ENCODE results near the gene PLEKHM2.
A peak's percentile ranks its signal among the peaks of the same experiment; 100 is the strongest.
"Not testable (repeated sequence)": the region's sequence is repeated elsewhere in the genome, so short reads cannot be mapped to it uniquely, and the experiment has no call there.

PLEKHM2 gene

DNA sequence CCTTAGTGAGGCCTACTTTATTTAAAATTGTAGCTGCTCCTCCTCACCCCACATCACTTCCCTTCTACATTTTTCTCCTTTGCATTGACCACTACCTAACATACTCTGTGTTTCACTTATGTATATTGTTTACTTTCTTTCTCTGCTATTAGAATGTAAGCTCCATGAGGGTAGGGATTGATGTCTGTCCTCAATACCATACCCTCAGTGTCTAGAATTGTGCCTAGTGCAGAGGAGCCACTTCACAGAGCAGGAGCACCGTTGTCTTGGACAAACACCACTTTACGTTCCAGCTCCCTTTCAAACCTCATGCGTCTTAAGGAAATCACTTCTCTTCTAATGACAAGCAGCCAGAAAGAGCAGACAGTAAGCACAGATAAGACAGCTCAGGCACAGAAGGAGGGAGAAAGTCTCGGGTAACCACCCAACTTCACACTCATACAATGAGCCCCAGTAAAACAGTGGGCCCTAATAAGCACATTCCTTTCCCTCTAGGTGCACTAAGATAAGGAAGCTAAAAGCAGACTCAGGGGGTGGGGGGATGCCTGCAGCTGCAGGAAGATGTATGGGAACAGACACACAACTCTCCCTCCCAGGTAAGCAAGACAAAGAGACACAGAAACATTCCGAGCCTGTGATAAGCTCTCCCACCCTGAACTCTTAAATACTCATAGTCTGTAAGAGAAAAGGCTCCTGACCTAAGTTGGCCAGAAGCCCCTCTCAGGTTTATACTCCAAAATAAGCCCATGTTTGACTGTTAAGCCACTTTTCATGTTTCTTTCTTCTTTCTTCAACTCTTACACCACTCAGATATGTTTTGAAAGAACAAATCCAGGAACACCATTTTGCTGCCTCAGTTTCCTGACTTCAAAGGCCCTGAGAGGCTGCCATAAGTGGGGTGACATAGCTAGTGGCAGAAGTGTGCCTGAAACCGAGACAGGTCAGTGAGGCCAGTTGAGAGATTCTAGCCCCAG, 7.1 kb upstream of the PLEKHM2 start:
- DNase-seq, result no peak

DNA sequence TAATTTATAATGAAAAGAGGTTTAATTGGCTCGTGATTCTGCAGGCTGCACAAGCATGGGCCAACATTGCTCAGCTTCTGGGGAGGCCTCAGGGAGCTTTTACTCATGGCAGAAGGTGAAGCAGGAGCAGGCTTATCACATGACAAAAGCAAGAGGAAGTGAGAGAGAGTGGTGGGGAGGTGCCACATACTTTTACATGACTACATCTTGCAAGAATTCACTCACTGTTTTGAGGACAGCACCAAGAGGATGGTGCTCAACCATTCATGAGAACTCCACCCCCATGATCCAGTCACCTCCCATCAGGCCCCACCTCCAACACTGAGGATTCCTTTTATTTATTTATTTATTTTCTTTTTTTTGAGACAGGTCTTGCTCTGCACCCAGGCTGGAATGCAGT, 5.5 kb upstream of the PLEKHM2 start:
- peak; percentile 46 to 51 for DNase-seq

DNA sequence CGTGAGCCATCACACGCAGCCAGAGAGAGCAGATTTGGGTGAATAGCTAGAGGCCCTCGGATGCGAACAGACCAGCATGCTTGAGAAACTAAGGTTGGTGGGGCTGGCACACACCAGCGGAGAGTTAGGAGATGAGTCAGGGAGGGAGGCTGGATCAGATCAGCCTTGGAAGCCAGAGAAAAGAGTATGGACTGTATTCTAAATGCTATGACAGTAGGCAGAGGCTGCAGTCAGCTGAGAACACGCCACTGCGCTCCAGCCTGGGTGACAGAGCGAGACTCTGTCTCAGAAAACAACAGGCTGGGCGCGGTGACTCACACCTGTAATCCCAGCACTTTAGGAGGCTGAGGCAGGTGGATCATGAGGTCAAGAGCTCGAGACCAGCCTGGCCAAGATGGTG, 4.0 kb upstream of the PLEKHM2 start:
- DNase-seq, result peak in 1 of 2 donors; percentile 35

DNA sequence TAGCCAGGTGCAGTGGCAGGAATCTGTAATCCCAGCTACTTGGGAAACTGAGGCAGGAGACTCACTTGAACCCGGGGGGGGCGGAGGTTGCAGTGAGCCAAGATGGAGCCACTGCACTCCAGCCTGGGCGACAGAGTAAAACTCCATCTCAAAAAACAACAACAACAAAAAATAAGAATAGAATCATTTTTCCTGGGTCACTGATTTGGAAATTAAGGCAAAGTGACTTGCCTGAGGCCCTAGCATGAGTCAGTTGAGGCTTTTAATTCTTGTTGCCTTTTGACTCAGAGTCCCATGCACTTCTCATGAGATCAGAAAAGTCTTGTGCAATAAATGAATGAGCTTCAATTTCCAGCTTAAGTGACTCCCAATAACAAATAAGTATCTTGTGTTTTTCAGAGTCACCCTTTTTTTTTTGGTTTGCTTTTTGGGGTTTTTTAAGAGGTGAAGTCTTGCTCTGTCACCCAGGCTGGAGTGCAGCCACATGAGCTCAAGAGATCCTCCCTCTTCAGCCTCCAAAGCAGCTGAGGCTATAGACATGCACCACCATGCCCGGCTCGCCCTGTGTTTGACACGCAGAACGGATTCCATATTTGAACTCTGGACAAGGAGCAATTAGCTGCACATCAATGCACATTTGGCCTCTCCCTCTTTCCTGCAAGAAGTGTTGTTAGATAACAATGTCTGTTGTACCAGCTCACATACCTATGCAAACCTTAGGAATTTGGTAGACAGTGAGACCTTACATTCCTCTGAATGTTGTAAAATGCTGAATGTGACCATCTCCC, 3.4 kb upstream of the PLEKHM2 start:
- peak; percentile 92 to 97 for DNase-seq

DNA sequence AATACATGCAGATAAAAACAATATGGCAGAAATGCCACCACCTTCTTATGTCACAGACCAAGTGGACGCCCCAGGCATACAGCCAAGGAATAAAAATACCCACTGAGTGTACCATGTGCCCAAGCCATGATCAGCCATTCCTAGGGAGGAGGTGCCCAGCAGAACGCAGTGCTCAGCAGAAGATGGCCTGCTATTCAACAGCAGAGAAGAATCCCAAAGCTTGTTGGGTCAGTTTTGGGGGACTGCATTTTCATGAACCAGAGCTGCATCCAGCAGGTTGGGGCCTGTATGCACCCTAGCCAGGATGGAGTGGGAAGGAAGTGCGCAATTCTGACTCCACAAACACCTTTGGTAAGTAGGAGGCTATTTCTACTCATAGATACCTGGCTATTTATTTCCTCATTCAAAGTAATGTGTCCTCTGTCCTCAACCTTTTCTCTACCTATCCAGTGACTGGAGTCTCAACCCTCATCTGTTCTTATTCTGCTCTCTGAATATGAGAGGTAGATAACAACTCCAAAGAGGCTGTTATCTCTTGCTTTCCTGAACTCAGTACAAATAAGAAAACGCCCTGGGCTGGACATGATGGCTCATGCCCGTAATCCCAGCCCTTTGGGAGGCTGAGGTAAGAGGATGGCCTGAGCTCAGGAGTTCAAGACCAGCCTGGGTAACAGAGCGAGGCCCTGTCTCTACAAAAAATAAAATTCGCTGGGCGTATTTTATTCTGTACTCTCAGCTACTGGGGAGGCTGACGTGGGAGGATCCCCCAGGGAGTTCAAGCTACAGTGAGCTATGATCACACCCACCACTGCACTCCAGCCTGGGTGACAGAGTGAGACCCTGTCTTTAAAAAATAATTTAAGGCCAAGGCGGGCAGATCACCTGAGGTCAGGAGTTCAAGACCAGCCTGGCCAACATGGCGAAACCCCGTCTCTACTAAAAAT, 2.5 kb upstream of the PLEKHM2 start:
- DNase-seq, result peak in 1 of 2 donors; percentile 29

DNA sequence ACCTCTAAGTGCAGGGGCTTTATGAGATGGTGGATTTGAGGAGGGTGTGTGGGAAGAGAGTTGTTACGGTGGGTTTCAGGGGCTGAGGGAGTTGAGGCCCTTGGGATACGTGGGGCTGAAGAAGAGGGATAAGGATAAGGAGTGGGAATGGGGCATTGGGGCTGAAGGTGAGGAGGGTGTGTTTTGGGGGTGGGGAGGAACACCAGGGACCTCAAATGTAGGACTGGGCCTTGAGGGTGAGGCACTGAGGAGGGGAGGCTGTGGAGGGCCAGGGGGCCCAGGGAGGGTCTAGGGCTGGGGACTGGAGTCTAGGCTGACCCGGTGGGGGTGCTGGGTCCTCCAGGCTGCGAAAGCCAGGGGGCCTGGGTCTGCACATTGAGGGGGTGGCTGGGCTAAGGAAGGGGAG, 1.2 kb upstream of the PLEKHM2 start:
- no peak for DNase-seq

DNA sequence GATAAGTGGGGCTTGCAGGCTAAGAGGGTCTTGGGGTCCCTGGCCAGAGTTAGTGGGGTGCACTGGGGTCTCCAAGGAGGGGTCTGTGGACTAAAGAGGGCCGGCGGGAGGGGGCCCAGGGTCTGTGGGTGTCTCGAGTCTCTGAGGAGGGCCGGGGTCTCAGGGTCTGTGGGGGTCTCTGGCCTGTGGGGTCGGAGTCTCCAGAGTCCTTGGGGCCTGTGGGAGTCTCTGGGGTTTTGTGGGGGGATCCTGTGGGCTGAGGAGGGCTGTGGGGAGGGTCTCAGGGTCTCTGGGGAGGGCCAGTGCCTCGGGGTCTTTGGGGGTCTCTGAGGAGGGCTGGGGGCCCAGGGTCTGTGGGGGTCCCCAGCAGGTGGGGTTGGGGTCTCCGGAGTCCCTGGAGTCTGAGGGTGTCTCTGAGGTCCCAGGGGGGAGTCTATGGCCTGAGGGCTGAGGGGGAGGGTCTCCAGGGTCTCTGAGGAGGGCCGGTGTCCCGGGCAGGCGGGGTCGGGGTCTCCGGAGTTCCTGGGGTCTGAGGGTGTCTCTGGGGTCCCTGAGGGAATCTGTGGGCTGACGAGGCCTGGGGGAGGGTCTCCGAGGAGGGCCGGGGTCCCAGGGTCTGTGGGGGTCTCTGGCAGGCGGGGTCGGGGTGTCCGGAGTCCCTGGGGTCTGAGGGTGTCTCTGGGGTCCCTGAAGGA, 628 bp upstream of the PLEKHM2 start:
- no peak for DNase-seq

DNA sequence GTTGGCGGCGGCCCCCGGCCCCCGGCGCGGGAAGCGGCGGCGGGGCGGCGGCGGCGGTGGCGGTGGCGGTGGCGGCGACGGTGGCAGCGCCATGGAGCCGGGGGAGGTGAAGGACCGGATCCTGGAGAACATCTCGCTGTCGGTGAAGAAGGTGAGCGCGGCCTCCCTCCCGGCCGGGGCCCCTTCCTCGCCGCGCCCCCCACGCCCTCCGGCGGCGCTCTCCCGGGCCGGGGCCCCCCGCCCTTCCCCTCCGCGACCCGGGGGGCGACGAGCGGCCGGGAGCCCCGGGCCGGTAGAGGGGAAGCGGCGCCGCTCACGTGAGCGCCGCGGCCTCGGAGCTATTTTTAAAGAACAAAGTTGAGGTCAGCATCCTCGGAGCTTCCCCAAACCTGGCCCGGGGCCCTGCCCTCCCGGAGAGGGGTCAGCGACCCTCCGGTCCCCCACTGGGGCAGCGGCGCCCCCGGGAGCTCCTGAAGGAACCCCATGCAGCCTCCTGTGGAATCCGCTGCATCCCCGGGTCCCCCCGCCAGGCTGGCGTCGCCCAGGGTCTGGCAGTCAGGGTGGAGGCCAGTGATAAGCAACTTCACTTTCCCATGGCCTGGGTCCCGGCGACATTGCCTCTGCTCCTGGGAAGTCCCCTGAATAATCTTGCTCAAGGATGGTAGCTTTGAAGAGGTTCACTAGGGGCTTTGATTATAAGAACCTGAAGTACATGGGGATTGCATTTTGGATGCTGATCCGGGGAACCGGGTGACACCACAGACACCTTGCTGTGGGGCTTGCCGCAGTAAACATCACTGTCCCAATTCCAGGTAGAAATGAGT, 560 bp downstream of the PLEKHM2 start:
- peak; percentile 51 to 76 for DNase-seq

DNA sequence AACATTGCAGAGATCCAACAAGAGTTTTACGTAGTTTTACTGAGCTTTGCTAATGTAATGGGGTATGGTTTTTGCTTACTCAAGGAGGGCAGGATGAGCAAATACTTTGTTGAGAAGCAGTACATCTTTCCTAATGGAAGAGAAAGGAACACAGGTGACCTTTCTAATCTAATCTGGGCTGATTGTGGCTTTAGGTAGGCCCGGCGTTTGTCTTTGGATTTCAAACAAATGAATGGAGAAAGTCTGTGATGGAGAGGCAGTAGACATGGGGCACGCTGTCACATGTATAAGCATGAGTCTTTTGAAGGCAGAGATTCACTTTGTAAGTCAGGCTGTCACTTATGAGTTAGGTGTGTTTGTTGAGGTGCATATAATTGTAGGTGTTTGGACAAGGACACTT, 1.7 kb downstream of the PLEKHM2 start:
- DNase-seq, result no peak

DNA sequence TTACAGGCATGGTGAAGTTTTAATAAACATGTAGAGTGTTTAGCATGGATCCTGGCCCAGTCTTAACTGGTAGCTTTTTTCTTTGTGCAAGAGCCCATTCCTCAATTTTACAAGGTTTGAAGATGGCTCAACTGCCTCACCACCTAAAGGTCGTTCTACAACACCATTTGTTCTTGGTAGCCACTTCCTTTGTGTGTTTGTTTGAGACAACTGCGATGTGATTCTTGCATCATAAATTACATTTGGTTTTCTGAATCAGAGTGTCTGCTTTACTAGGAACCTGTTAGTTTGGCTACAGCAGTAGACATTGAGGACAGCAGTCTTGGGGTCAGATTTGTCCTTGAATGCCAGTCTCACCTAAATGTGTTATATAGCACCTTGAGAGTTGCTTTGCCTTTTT, 3.3 kb downstream of the PLEKHM2 start:
- peak in 1 of 2 donors; percentile 17 for DNase-seq

DNA sequence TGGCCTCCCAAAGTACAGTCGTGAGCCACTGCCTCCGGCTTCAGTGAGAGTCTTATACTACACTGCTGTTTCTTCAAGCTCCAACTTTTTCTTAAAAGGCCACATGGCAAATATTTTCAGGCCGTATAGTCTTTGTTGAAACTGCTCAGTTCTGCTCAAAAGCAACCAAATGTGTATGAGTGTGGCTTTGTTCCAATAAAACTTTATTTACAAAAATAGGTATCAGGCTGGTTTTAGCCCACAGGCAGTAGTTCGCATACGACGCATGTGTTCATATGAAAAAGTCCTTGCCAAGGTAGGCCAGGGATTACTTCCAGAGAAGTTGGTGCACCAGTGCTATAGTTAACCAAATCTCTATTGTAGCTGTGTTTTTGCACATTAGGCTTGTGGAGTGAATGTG, 6.2 kb downstream of the PLEKHM2 start:
- DNase-seq, result no peak

DNA sequence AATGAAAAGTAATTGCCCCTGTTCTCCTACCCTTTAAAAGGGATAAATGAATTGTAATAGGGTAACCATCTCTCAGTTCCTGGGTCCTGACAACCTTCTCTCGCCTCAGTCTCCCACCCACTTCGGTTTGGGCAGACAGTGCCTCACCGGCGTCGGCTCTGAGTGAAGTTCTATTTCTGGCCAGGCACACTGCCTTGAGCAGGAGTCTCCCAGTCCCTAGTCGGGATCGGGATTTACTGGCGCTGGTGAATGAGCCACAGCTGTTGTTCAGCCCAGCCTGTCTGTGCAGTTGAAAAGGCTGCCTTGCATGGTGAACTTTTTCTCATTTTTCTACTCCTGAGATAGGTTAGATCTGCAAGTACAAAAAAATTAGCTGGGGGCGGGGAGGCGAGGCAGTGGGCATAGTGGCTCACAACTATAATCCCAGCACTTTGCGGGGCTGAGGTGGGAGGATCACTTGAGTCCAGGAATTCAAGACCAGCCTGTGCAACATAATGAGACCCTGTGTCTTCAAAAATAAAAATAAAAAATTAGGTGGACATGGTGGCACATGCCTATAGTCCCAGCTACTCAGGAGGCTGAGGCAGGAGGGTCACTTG, 7.4 kb downstream of the PLEKHM2 start:
- no peak for DNase-seq

DNA sequence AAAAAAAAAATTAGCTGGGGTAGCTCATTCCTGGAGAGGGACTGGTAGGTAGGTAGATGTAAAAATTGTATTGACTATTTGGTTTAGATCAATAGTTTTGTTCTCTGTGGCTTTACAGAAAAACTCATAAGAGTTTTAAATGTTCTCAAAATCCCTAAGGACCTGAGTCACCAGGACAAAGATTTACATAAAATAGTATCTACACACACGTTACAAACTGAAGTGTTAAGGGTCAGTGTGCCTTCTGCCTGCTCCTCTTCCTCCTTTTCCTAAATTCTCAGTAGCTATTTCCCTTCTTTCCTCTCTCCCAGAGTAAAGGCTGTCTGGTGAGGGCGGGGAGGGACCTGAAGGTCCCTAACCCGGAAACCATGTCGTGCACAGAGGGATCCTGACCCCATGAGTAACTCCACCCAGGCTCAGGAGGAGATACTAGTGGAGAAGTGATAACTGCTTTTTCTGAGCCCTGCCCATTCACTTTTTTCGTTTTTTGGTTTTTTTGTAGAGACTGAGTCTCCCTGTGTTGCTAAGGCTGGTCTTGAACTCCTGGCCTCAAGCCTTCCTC, 8.1 kb downstream of the PLEKHM2 start:
- DNase-seq, result no peak

DNA sequence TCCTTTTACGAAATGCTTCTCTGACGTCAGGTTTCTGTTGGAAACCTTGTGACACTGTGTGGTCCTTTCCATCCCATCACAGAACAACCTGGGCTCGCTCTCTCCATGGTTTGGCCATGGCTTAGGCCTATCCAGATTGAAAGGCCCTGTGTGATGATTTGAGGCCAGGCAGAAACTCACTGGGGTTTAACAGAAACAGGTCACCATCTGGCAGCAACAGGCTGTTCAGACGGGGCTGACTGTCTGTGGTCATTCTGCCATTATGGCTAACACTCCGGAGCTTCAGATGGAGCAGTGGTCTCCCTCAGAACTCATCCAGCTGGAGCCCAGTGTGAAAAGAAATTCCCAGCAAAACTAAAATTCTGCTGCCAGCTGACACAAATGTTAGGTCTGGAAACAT, 9.3 kb downstream of the PLEKHM2 start:
- DNase-seq, result no peak

DNA sequence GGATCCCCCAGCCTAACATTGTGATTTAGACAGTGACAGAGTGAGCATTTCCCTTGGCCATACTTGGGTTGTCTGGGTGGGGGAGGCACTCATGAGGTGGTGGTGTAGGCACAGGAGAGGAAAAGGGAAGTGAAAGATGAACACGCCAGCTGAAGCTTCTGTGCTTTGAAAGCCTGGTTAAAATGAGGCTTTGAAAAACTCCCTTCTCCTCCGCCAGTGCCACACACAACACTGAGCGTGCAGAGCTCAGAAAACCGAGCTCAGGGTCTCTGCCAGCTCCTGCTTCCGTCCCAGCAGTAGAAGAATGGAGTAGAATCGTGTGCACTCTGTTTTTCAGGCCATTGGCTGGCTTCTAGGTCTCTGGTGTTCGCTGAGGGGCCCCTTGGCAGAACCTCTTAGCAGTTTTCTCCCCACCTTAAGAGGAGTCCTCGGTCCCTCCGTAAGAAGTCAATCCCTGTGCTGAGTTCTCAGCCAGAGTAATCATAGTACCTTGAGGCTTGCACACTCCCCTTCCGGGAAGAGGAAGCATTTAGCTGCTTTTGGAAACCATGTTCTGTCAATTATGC, 12.9 kb downstream of the PLEKHM2 start:
- DNase-seq, result peak; percentile 81 to 87

DNA sequence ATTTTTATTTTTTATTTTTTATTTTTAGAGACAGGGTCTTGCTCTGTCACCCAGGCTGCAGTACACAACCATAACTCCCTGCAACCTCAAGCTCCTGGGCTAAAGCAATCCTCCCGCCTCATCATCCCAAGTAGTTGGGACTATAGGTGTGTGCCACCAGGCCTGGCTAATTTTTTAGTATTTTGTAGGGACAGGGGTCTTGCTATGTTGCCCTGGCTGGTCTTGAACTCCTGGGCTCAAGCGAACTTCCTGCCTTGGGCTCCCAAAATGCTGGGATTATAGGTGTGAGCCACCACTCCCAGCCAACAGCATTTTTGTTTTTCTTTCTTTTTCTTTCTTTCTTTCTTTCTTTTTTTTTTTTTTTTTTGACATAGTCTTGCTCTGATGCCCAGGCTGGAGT, 14.1 kb downstream of the PLEKHM2 start:
- DNase-seq, result no peak

DNA sequence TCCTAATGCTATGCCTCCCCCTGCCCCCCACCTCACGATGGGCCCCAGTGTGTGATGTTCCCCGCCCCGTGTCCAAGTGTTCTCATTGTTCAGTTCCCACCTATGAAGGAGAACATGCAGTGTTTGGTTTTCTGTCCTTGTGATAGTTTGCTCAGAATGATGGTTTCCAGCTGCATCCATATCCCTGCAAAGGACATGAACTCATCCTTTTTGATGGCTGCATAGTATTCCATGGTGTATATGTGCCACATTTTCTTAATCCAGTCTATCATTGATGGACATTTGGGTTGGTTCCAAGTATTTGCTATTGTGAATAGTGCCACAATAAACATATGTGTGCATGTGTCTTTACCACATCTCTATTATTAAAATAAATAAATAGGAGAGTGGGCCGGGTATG, 15.2 kb downstream of the PLEKHM2 start:
- not testable (repeated sequence) for DNase-seq

DNA sequence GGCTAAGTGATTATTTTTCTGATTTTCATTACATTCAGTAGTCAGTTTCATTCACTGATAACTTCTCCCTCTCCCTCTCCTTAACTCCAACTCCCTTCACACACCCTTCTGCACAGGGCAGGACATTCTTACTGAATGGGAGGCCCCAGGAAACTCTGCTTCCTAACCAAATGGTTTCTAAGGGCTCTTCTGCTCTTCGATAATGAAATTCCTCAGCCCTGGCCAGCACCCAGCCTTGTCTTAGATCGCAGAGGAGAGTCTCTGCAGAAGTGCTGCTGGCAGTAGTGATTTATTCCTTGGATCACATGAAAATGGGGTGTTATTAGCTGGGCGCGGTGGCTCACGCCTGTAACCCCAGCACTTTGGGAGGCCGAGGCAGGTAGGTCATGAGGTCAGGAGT, 16.4 kb downstream of the PLEKHM2 start:
- no peak for DNase-seq

DNA sequence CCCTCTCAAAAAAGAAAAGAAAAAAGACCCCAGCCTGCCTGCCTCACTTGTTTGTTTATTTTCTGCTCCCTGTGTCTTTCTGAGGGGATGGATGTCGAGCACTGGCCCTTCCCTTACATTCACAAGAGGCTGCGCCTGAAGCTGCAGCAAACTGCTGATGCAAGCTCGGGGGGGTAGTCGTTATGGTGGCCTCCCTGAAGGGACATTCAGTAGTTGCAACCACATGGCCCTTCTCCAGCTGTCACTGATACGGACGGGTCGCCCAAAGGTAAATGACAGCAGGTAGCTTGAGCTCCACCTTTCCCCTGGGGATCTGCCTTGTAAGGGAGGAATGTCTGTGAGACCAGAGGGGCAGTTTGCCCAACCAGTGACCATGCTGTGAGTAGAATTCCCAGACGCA, 17.7 kb downstream of the PLEKHM2 start:
- DNase-seq, result no peak
